Measurements from ENCODE around the gene BABAM1.

GRCh38 chr19:17263712-17264640, 3.3 kb upstream of the BABAM1 start:
- TF ChIP-seq POLR2AphosphoS5 (IDR thresholded peaks at IDR 0.05; ENCODE audit: borderline replicate concordance, low read depth, low read length) (no peak), EZH2 (IDR thresholded peaks at IDR 0.05) (no peak)
